ENCODE results near the gene TEAD1. TPM values are rescaled to one million over a fixed set of nuclear protein-coding genes. Genes with fewer than 3 reads are reported as not detected.

Gene TEAD1
- total RNA-seq, 6 donors from 2014 or later, result 53.5 to 141 (median 80.2) TPM

DNA sequence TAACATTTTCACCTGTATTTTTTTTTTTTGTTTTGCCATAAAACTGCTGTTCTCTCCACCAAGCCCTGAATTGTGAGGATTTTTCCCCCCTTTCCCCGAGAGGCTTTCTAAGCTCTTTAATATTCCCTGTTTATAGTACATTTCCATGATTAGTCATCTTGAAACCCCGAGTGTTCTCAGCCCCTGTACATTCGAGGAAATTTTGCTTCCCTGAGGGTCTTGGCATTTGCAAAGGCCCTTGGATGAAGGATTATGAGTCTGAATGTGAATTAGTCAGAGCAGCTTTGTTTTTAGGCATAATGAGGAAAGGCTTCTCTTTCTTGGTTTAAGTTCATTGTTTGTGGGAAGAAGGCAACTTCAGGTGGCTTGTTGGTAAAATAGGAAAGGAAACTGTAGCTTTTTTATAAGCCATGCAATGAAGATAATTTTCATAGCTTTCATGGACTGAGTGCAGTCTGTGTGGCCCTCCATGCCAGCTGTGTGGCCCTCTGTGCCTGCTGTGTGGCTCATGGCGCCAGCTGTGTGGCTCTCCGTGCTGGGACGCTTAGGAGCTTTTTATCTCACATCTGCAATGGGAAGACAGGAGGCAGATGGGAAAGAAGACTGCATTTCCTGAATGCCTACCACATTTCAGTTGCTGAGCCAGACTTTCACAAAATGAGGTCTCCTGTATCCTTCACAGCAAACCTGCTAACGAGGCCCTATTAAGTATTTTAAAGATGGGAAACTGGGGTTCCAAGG, 129.0 kb downstream of the TEAD1 start:
- H3K27me3 ChIP-seq, result no peaks in the 10 kb centered on the region
- DNase-seq (peak in 1 of 2 donors; percentile 44), ATAC-seq (ENCODE audit: low FRiP score in 2 of 2) (no peak)
- H3K4me1 ChIP-seq, result peaks cover 17 to 62% (median 45%) of the 10 kb centered on the region in 4 donors
- WGBS, 2 donors, result 58 to 64% methylated on average over 7 of the region's 7 CpGs
- TF ChIP-seq POLR2A (IDR thresholded peaks at IDR 0.05), result no peak
- no peak for TF ChIP-seq POLR2AphosphoS5 (IDR thresholded peaks at IDR 0.05)
- TF ChIP-seq CTCF (IDR thresholded peaks at IDR 0.05), result no peak
- no peak for TF ChIP-seq EP300 (IDR thresholded peaks at IDR 0.05)
- H3K4me3 ChIP-seq, result no peak overlapping the region
- H3K9me3 ChIP-seq, result no peaks in the 10 kb centered on the region
- no peaks in the 10 kb centered on the region for H3K36me3 ChIP-seq
- peak overlapping the region; percentile 40 to 83 (median 73) for H3K27ac ChIP-seq

- no peaks in the 10 kb centered on the region for H3K36me3 ChIP-seq
- H3K4me1 ChIP-seq, result peaks cover 12 to 52% (median 33%) of the 10 kb centered on the region in 4 donors
- no peaks in the 10 kb centered on the region for H3K9me3 ChIP-seq
- 54 to 63% methylated on average over 2 of the region's 2 CpGs for WGBS, 2 donors
- H3K27me3 ChIP-seq, result no peaks in the 10 kb centered on the region
- peak in 1 of 2 donors; percentile 81 for DNase-seq
- H3K4me3 ChIP-seq, result no peak overlapping the region
- peak overlapping the region; percentile 18 to 62 (median 33) for H3K27ac ChIP-seq
- no peak for ATAC-seq (ENCODE audit: low FRiP score in 2 of 2)
- peak; percentile 69 to 75 for TF ChIP-seq POLR2AphosphoS5 (IDR thresholded peaks at IDR 0.05)
- no peak for TF ChIP-seq CTCF (IDR thresholded peaks at IDR 0.05)
- TF ChIP-seq POLR2A (IDR thresholded peaks at IDR 0.05), result no peak
- peak in 3 of 4 donors; percentile 42 to 97 (median 45) for TF ChIP-seq EP300 (IDR thresholded peaks at IDR 0.05)
Observed at GRCh38 chr11:12806113-12806512, 131.9 kb downstream of the TEAD1 start.

DNA sequence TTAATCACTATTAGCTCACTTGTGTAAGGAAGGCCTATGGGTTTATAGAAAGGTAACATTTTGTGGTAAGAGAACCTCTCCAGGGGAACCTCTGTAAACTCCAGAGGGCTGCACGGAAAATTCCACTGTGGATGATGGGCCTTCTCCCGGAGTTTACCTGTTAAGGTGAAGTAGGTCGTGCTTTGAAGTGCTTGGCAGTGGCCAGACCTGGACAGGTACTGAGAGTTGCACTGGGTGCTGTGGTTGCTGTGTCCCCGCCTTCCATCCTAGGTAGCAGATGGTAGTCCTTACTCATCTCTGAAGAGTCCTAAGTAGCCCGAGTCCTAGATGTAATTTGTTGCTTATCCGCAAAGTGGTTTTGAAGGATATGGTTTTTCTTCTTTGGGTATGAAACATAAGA, 133.4 kb downstream of the TEAD1 start:
- Histone ChIP-seq H3K4me3 (no peak overlapping the region), H3K27me3 (no peaks in the 10 kb centered on the region), H3K27ac (peak overlapping the region in 3 of 4 donors; percentile 23 to 61 (median 45)), H3K36me3 (no peaks in the 10 kb centered on the region), H3K4me1 (peaks cover 11 to 39% (median 24%) of the 10 kb centered on the region in 4 donors), H3K9me3 (no peaks in the 10 kb centered on the region)
- 68 to 73% methylated on average over 6 of the region's 6 CpGs for WGBS, 2 donors
- DNase-seq, result peak in 1 of 2 donors; percentile 87
- TF ChIP-seq POLR2AphosphoS5 (IDR thresholded peaks at IDR 0.05) (no peak), CTCF (IDR thresholded peaks at IDR 0.05) (no peak), POLR2A (IDR thresholded peaks at IDR 0.05) (no peak), EP300 (IDR thresholded peaks at IDR 0.05) (peak in 1 of 4 donors; percentile 59)
- ATAC-seq (ENCODE audit: low FRiP score in 2 of 2), result no peak

DNA sequence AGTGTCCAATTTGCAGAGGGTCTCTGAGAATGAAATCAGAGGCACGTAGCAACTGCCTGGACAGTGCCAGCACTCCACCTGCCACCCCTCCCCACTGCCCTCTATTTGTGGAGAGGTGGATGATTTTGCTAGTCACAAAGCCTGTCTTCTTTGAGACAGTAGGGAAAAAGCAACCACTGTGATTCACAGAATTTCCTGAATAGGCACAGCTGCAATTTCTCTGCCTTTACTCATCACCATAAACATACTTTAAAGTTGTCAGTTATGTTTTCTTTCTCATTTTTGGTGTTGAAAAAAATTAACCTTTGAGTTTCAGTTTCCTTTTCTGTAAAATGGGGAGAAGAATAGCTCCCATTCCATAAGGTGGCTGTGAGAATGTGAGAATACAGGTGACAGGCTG, 134.3 kb downstream of the TEAD1 start:
- no peak for TF ChIP-seq POLR2A (IDR thresholded peaks at IDR 0.05)
- TF ChIP-seq CTCF (IDR thresholded peaks at IDR 0.05), result no peak
- TF ChIP-seq EP300 (IDR thresholded peaks at IDR 0.05), result no peak
- TF ChIP-seq POLR2AphosphoS5 (IDR thresholded peaks at IDR 0.05), result no peak
- peaks cover 12 to 39% (median 23%) of the 10 kb centered on the region in 4 donors for H3K4me1 ChIP-seq

More for the DNA sequence above, 134.3 kb downstream of the TEAD1 start:
- no peaks in the 10 kb centered on the region for H3K9me3 ChIP-seq
- no peak for DNase-seq
- 82 to 89% methylated on average over 1 of the region's 1 CpG for WGBS, 2 donors
- ATAC-seq (ENCODE audit: low FRiP score in 2 of 2), result no peak
- no peak overlapping the region for H3K4me3 ChIP-seq
- no peaks in the 10 kb centered on the region for H3K36me3 ChIP-seq
- H3K27ac ChIP-seq, result no peak overlapping the region
- no peaks in the 10 kb centered on the region for H3K27me3 ChIP-seq
